GM12878 (cell line): ENCODE data around the gene CACNA1D. TPM values are rescaled to one million over a fixed set of nuclear protein-coding genes. Genes with fewer than 3 reads are reported as not detected.

Source experiments
- ATAC-seq: fragments of 200-7000 bp; cut with Tn5 transposase; 3 replicates; pipeline ENCODE4 v1.9.1; 2020; ENCODE audit warnings: mild to moderate bottlenecking, moderate library complexity
- BruUV-seq: library from RNA; stranded (reverse); fragments of 400-500 nt; replicated peaks from 2 replicates; lab custom pipeline; 2021; lab: Mats Ljungman, UMichigan
- CTCF ChIA-PET: fragments of 300-600 bp; sonication (Branson Sonifier 250); formaldehyde crosslinking; extraction: SDS; loops from one replicate; lab custom pipeline; 2021; ENCODE audit warnings: inconsistent platforms; lab: Yijun Ruan, JAX
- POLR2A ChIA-PET: fragments of 350-600 bp; formaldehyde crosslinking; extraction: SDS; loops from one replicate; lab custom pipeline; 2021; ENCODE audit warnings: inconsistent platforms; lab: Charles Lee
- RAD21 ChIA-PET: fragments of 300-600 bp; sonication (Branson Sonifier 250); formaldehyde crosslinking; loops from one replicate; lab custom pipeline; 2023; ENCODE audit warnings: antibody characterized with exemption; ENCODE audit not compliant: unreplicated experiment; lab: Charles Lee
- SMC1A ChIA-PET: fragments of 300-600 bp; sonication (Branson Sonifier 250); formaldehyde crosslinking; loops from one replicate; lab custom pipeline; 2023; ENCODE audit not compliant: unreplicated experiment, uncharacterized antibody; lab: Charles Lee
- DNase-seq: peaks from one replicate; pipeline ENCODE4 v3.0.0-alpha.2; 2011; ENCODE audit warnings: low read depth, low spot score
- FAIRE-seq: peaks from 3 replicates; lab custom pipeline; 2011; peaks lifted over from hg19 to GRCh38; lab: Jason Lieb, UNC
- H2AFZ ChIP-seq: 2 replicates; pipeline ENCODE4 v1.6.0; 2011; ENCODE audit warnings: low read depth, low read length, control low read depth; ENCODE audit not compliant: control insufficient read depth
- H3K27ac ChIP-seq: 2 replicates; pipeline ENCODE4 v1.5.1; 2011; ENCODE audit warnings: control low read depth; ENCODE audit not compliant: control insufficient read depth, insufficient read depth
- H3K27me3 ChIP-seq, 2 experiments: replicated peaks in 1 of 2; 2 replicates each; pipeline versions ENCODE4 v1.6.0 to v1.6.1; 2011; ENCODE audit warnings: low read length in 1 of 2; ENCODE audit not compliant: control insufficient read depth in 2 of 2, insufficient read depth in 2 of 2
- H3K36me3 ChIP-seq, 2 experiments: 2 replicates each; pipeline ENCODE4 v1.5.1; 2011; ENCODE audit warnings: low read length in 1 of 2; ENCODE audit not compliant: control insufficient read depth in 2 of 2, insufficient read depth in 2 of 2
- H3K4me1 ChIP-seq: 2 replicates; pipeline ENCODE4 v1.6.1; 2011; ENCODE audit warnings: mild to moderate bottlenecking, low read length, moderate library complexity, mixed read lengths; ENCODE audit not compliant: control insufficient read depth, insufficient read depth
- H3K4me2 ChIP-seq: 2 replicates; pipeline ENCODE4 v1.6.0; 2011; ENCODE audit warnings: control low read depth; ENCODE audit not compliant: control insufficient read depth, insufficient read depth
- H3K4me3 ChIP-seq: fragments of 200-600 bp; sonication (generic); 2 replicates; pipeline ENCODE4 v1.5.1; 2016
- H3K79me2 ChIP-seq: 2 replicates; pipeline ENCODE4 v1.6.0; 2011; ENCODE audit warnings: low read length; ENCODE audit not compliant: control insufficient read depth, insufficient read depth
- H3K9ac ChIP-seq: 2 replicates; pipeline ENCODE4 v1.8.0; 2011; ENCODE audit warnings: low read length, control low read depth, mixed read lengths; ENCODE audit not compliant: control insufficient read depth, insufficient read depth
- H3K9me3 ChIP-seq: replicated peaks from 3 replicates; pipeline ENCODE4 v1.5.1; 2011; ENCODE audit warnings: mild to moderate bottlenecking, low read length; ENCODE audit not compliant: control insufficient read depth, insufficient read depth
- H4K20me1 ChIP-seq: 2 replicates; pipeline ENCODE4 v1.6.0; 2011; ENCODE audit not compliant: control insufficient read depth, insufficient read depth
- BCL11A ChIP-seq: IDR thresholded peaks from 2 replicates; pipeline ENCODE4 v1.6.1; 2011; ENCODE audit warnings: low read depth, low read length
- FOXK2 ChIP-seq: fragments of 450-650 bp; IDR thresholded peaks from 2 replicates; pipeline ENCODE4 v1.6.1; 2017; ENCODE audit warnings: mild to moderate bottlenecking, moderate library complexity
- HCFC1 ChIP-seq: fragments of 150-350 bp; IDR thresholded peaks from 2 replicates; pipeline ENCODE4 v1.6.1; 2014; ENCODE audit warnings: low read length
- NFYA ChIP-seq: IDR thresholded peaks from 2 replicates; pipeline ENCODE4 v1.6.1; 2011; ENCODE audit warnings: low read depth, mild to moderate bottlenecking, low read length, improper control_type of control experiment, borderline replicate concordance
- PML ChIP-seq: IDR thresholded peaks from 2 replicates; pipeline ENCODE4 v1.6.1; 2012; ENCODE audit warnings: low read length, inconsistent platforms
- RB1 ChIP-seq: fragments of 450-650 bp; formaldehyde crosslinking; IDR thresholded peaks from 2 replicates; pipeline ENCODE4 v1.6.1; 2017; ENCODE audit warnings: mild to moderate bottlenecking, borderline replicate concordance
- RELA ChIP-seq: fragments of 450-650 bp; IDR thresholded peaks from 2 replicates; pipeline ENCODE4 v1.8.0; 2014; ENCODE audit warnings: borderline replicate concordance; ENCODE audit not compliant: partially characterized antibody
- YY1 ChIP-seq: IDR thresholded peaks from 2 replicates; pipeline ENCODE4 v1.6.1; 2011; ENCODE audit warnings: low read depth, mild to moderate bottlenecking, low read length
- ZNF274 ChIP-seq: IDR thresholded peaks from one replicate; pipeline ENCODE4 v1.8.0; 2011; ENCODE audit not compliant: insufficient read length, insufficient read depth
- WGBS: methylation state at CpG from one replicate; pipeline ENCODE4 v1.1.6; 2016; ENCODE audit warnings: low lambda C conversion rate; ENCODE audit not compliant: insufficient replicate concordance, insufficient coverage; ENCODE audit errors: missing lambda C conversion rate; 5-methylcytosine and 5-hydroxymethylcytosine counted together
- in situ Hi-C: fragments of 300-500 bp; cut with MboI; formaldehyde crosslinking; loops from 9 replicates; pipeline ENCODE4 v1.14.3; 2018; ENCODE audit warnings: mixed read lengths
- intact Hi-C: fragments of 100-400 bp; cut with micrococcal nuclease; formaldehyde crosslinking; loops from one replicate; pipeline ENCODE4 v1.14.2; 2022; ENCODE audit not compliant: unreplicated experiment
- polyA plus RNA-seq, 11 experiments: library from polyadenylated mRNA; depleted of rRNA in 4 of 11; unstranded in 6 of 11; stranded (reverse) in 5 of 11; fragments of >200 nt; fragmentation: Nextera tagmentation in 4 of 11; fragmentation: Illumina TruSeq in 1 of 11; extraction: Ambion mirVana in 4 of 11; extraction: Trizol in 1 of 11; gene quantifications; 1 replicate in 1 of 11; 2 replicates in 10 of 11; pipeline versions ENCODE4 v1.2.1 to v1.2.3, GENCODE V29; 2011 to 2016; ENCODE audit warnings: inconsistent platforms in 2 of 11, missing spikeins in 2 of 11, low read depth in 1 of 11
- total RNA-seq, 4 experiments: library from RNA; depleted of rRNA in 3 of 4; stranded (reverse); fragments of >200 nt in 3 of 4; fragmentation: Illumina TruSeq in 1 of 4; extraction: Trizol in 1 of 4; gene quantifications; 2 replicates each; pipeline versions ENCODE4 v1.2.1 to v1.2.3, GENCODE V29; 2013 to 2021
- TF ChIP-seq, protein P1 (sequence below): IDR thresholded peaks from 2 replicates; pipeline ENCODE4 v1.6.1; 2012; ENCODE audit warnings: mild to moderate bottlenecking, low read depth, low read length
- TF ChIP-seq, protein P2 (sequence below): fragments of 150-350 bp; IDR thresholded peaks from 2 replicates; pipeline ENCODE4 v1.6.1; 2016; ENCODE audit warnings: low read depth, low read length
- TF ChIP-seq, protein P3 (sequence below): IDR thresholded peaks from 2 replicates; pipeline ENCODE4 v1.6.1; 2012; ENCODE audit warnings: low read length, inconsistent platforms

Gene CACNA1D
- total and polyA plus RNA-seq, 10 of the 15 experiments (the other 5 are each of a cell fraction or from before 2014, with no cell fraction given) = 0.21 to 24.4 (median 1.6) TPM

DNA sequence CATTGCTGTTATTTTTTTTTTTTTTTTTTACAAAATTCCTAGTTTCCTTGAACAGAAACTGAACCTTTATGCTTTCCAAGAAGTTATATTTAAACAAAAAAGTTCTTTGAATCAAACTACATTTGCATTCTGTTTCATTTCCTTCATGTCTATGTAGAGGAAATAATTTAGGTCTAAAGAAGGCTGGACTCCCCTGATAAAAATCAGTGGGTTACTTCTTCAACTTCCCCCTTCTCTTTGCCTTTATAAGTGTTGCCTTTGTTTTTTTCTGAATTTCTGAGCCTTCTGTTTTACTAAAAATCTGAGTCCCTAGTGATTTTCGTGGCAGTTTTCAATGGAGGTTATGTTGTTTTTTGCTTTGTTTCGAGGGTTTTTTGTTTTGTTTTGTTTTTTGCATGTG, 199.0 kb downstream of the CACNA1D start:
- 3% methylated on average over 2 of the region's 2 CpGs for WGBS
- Histone ChIP-seq H3K9ac (no peak overlapping the region), H3K4me1 (no peaks in the 10 kb centered on the region), H3K27ac (no peak overlapping the region)
- no TSS peak for BruUV-seq
- no peak for TF ChIP-seq PML
- TF ChIP-seq BCL11A = no peak
- no peak for TF ChIP-seq HCFC1
- TF ChIP-seq FOXK2 = no peak
- TF ChIP-seq, protein P1, sequence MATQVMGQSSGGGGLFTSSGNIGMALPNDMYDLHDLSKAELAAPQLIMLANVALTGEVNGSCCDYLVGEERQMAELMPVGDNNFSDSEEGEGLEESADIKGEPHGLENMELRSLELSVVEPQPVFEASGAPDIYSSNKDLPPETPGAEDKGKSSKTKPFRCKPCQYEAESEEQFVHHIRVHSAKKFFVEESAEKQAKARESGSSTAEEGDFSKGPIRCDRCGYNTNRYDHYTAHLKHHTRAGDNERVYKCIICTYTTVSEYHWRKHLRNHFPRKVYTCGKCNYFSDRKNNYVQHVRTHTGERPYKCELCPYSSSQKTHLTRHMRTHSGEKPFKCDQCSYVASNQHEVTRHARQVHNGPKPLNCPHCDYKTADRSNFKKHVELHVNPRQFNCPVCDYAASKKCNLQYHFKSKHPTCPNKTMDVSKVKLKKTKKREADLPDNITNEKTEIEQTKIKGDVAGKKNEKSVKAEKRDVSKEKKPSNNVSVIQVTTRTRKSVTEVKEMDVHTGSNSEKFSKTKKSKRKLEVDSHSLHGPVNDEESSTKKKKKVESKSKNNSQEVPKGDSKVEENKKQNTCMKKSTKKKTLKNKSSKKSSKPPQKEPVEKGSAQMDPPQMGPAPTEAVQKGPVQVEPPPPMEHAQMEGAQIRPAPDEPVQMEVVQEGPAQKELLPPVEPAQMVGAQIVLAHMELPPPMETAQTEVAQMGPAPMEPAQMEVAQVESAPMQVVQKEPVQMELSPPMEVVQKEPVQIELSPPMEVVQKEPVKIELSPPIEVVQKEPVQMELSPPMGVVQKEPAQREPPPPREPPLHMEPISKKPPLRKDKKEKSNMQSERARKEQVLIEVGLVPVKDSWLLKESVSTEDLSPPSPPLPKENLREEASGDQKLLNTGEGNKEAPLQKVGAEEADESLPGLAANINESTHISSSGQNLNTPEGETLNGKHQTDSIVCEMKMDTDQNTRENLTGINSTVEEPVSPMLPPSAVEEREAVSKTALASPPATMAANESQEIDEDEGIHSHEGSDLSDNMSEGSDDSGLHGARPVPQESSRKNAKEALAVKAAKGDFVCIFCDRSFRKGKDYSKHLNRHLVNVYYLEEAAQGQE = no peak
- TF ChIP-seq YY1 = no peak
- TF ChIP-seq, protein P2, sequence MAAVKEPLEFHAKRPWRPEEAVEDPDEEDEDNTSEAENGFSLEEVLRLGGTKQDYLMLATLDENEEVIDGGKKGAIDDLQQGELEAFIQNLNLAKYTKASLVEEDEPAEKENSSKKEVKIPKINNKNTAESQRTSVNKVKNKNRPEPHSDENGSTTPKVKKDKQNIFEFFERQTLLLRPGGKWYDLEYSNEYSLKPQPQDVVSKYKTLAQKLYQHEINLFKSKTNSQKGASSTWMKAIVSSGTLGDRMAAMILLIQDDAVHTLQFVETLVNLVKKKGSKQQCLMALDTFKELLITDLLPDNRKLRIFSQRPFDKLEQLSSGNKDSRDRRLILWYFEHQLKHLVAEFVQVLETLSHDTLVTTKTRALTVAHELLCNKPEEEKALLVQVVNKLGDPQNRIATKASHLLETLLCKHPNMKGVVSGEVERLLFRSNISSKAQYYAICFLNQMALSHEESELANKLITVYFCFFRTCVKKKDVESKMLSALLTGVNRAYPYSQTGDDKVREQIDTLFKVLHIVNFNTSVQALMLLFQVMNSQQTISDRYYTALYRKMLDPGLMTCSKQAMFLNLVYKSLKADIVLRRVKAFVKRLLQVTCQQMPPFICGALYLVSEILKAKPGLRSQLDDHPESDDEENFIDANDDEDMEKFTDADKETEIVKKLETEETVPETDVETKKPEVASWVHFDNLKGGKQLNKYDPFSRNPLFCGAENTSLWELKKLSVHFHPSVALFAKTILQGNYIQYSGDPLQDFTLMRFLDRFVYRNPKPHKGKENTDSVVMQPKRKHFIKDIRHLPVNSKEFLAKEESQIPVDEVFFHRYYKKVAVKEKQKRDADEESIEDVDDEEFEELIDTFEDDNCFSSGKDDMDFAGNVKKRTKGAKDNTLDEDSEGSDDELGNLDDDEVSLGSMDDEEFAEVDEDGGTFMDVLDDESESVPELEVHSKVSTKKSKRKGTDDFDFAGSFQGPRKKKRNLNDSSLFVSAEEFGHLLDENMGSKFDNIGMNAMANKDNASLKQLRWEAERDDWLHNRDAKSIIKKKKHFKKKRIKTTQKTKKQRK = no peak
- no peak for TF ChIP-seq NFYA
- TF ChIP-seq RB1 = no peak
- TF ChIP-seq, protein P3, sequence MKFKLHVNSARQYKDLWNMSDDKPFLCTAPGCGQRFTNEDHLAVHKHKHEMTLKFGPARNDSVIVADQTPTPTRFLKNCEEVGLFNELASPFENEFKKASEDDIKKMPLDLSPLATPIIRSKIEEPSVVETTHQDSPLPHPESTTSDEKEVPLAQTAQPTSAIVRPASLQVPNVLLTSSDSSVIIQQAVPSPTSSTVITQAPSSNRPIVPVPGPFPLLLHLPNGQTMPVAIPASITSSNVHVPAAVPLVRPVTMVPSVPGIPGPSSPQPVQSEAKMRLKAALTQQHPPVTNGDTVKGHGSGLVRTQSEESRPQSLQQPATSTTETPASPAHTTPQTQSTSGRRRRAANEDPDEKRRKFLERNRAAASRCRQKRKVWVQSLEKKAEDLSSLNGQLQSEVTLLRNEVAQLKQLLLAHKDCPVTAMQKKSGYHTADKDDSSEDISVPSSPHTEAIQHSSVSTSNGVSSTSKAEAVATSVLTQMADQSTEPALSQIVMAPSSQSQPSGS = no peak
- no peak for TF ChIP-seq ZNF274
- TF ChIP-seq RELA = no peak
- TF ChIP-seq, all 136 proteins: peak for 0
- no peak overlapping the region for H3K4me2 ChIP-seq
- in situ Hi-C loops (no loop called here), intact Hi-C loops (no loop called here)
- no peaks in the 10 kb centered on the region for H3K27me3 ChIP-seq
- H3K9me3 ChIP-seq = no peaks in the 10 kb centered on the region
- ChIA-PET RAD21 (no interaction called here), POLR2A (no interaction called here), SMC1A (interaction anchor here (1.3 kb wide), 1 partner anchor 21 kb away, joined by 4 read pairs; no protein-coding TSS in a partner anchor), CTCF (no interaction called here)
- no peak overlapping the region for H2AFZ ChIP-seq
- FAIRE-seq = no peak
- no peaks in the 10 kb centered on the region for H3K79me2 ChIP-seq
- no peak for DNase-seq
- no peaks in the 10 kb centered on the region for H4K20me1 ChIP-seq
- no peak for ATAC-seq
- H3K36me3 ChIP-seq = no peaks in the 10 kb centered on the region
- no peak overlapping the region for H3K4me3 ChIP-seq
